GM12801 (cell line): ENCODE measurements around the gene MAK.

ENCODE experiments used
- TF ChIP-seq, protein P1 (sequence below): IDR thresholded peaks from one replicate; pipeline ENCODE4 v1.5.1; 2011; ENCODE audit warnings: control low read depth; ENCODE audit not compliant: insufficient read length; ENCODE audit errors: extremely low read depth

The MAK gene

DNA sequence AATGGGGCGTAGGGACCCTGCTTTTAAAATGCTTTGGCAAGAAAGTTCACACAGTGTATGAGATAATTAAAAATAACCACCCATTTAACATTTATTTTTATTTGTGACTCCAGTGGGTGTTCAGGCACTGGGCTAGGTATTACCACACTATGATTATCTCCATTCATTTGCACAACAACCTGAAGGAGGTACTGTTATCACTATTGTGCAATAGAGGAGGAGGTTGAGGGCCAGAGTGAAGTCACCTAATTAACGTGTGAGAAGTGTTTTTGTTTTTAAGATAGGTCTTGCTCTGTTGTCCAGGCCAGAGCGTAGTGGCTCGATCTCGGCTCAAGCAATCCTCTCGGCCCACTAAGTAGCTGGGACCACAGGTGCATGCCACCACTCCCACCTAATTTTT, 29.2 kb downstream of the MAK start:
- TF ChIP-seq, protein P1, sequence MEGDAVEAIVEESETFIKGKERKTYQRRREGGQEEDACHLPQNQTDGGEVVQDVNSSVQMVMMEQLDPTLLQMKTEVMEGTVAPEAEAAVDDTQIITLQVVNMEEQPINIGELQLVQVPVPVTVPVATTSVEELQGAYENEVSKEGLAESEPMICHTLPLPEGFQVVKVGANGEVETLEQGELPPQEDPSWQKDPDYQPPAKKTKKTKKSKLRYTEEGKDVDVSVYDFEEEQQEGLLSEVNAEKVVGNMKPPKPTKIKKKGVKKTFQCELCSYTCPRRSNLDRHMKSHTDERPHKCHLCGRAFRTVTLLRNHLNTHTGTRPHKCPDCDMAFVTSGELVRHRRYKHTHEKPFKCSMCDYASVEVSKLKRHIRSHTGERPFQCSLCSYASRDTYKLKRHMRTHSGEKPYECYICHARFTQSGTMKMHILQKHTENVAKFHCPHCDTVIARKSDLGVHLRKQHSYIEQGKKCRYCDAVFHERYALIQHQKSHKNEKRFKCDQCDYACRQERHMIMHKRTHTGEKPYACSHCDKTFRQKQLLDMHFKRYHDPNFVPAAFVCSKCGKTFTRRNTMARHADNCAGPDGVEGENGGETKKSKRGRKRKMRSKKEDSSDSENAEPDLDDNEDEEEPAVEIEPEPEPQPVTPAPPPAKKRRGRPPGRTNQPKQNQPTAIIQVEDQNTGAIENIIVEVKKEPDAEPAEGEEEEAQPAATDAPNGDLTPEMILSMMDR = no peak

- TF ChIP-seq, protein P1 = no peak
These were observed 30.0 kb downstream of the MAK start for GRCh38 chr6:10808376-10808775.

DNA sequence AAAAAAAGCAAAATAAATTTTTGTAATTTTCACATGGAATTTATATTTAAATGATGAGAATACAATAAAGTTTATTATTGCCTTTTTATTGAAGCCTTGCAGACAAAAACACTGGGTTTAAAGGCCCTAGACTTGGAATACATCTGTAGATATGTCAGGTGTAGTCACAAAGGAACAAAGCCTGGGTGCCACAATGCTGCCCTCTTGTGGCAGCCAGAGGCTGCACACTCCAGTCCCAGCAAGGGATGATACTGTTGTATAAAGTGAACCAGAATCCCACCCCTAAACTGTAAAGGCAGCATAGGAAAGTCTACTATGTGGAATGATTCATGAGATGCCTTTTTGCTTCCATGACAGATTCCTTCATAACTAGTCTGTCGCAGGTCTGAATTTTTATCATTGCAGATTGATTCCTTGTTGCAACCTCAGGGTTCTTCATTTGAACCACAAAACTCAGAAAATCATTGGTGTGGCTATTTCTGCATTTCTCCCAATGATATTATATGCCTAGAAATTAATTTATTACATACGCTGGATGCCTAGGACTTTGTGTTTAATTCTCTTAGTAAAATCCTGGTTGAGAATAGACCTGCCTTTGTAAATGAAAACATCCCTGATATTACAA, 37.0 kb downstream of the MAK start:
- TF ChIP-seq, protein P1 = peak; percentile 94

DNA sequence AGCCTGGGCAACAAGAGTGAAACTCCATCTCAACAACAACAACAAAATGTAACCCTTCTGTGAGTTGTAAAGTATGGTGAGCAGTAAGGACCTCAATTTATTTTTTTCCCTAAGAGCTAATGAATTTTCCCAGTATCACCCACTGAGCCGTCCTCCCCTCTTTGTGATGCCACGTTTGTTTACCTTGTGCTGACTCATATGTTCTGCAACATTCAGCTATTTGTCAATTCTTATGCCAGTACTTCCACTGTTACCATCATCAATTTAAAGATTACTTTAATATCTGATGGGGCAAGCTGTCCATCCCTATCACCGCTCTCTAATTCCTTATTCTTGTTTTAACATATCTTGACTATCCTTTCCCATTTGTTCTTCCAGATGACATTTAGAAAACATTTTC, 37.5 kb downstream of the MAK start:
- TF ChIP-seq, protein P1 = no peak

DNA sequence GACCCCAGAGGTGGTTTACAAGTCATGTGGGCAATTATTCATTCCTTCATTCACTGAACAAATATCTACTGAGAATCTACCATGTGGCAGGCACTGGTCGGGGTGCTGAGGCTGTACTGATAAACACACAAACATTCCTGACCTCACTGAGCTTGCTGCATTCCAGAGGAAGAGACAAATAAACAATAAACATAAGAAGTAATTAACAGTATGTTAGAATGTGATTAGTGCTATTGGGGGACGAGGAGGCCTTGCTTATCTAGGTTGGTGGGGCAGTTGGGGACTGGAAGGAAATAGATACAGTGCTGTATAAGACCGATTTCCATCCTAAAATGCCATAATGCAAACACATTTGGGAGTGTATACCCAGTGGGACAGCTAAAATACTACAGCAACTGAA, 44.1 kb downstream of the MAK start:
- TF ChIP-seq, protein P1 = no peak

DNA sequence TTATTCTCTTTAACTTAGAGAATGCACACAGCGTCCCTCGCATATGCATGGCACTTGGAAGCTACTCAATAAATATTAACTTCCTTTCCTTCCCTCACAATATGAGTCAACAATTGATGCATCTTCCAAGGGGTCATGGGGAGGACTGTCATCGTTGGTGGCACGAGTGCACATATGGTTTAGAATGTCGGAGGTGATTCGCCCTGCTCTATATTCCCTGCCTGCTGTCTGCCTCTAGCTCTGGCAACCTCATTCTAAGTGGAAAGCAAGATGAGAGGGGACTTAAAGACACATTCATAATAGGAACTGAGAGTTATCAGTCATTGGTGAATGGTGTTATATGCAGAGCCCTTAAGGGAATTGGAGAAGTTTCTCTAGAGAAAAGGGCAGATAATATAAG, 44.6 kb downstream of the MAK start:
- TF ChIP-seq, protein P1 = no peak

- TF ChIP-seq, protein P1 = no peak
These were observed 45.3 kb downstream of the MAK start for GRCh38 chr6:10793035-10793434.
